Measurements from ENCODE around the gene GOLIM4. TPM values are rescaled to one million over a fixed set of nuclear protein-coding genes. Genes with fewer than 3 reads are reported as not detected.
"Not testable (repeated sequence)": the region's sequence is repeated elsewhere in the genome, so short reads cannot be mapped to it uniquely, and the experiment has no call there.

Gene GOLIM4
- total RNA-seq, 1 experiment from 2014 or later, result 42.0 TPM

- DNase-seq (ENCODE audit: low spot score), result no peak
Observed at GRCh38 chr3:168049367-168049974, 46.3 kb downstream of the GOLIM4 start.

- DNase-seq (ENCODE audit: low spot score), result no peak
Observed at GRCh38 chr3:168048414-168049330, 47.1 kb downstream of the GOLIM4 start.

GRCh38 chr3:168047936-168048335 lies 47.8 kb downstream of the GOLIM4 start:
- DNase-seq (ENCODE audit: low spot score), result no peak

GRCh38 chr3:168047190-168047795 lies 48.4 kb downstream of the GOLIM4 start:
- peak; percentile 88 for DNase-seq (ENCODE audit: low spot score)

- DNase-seq (ENCODE audit: low spot score), result no peak
Observed at GRCh38 chr3:168044049-168044448, 51.7 kb downstream of the GOLIM4 start.

GRCh38 chr3:168040607-168041208 lies 55.0 kb downstream of the GOLIM4 start:
- peak; percentile 75 for DNase-seq (ENCODE audit: low spot score)

GRCh38 chr3:168037020-168037419 lies 58.7 kb downstream of the GOLIM4 start:
- DNase-seq (ENCODE audit: low spot score), result no peak

GRCh38 chr3:168036619-168037018 lies 59.1 kb downstream of the GOLIM4 start:
- no peak for DNase-seq (ENCODE audit: low spot score)

- DNase-seq (ENCODE audit: low spot score), result no peak
Observed at GRCh38 chr3:168034152-168034928, 61.4 kb downstream of the GOLIM4 start.

- DNase-seq (ENCODE audit: low spot score), result no peak
Observed at GRCh38 chr3:168030577-168030976, 65.1 kb downstream of the GOLIM4 start.

- no peak for DNase-seq (ENCODE audit: low spot score)
Observed at GRCh38 chr3:168029705-168030104, 66.0 kb downstream of the GOLIM4 start.

GRCh38 chr3:168028086-168028485 lies 67.6 kb downstream of the GOLIM4 start:
- DNase-seq (ENCODE audit: low spot score), result no peak

- DNase-seq (ENCODE audit: low spot score), result no peak
Observed at GRCh38 chr3:168026764-168027163, 69.0 kb downstream of the GOLIM4 start.

GRCh38 chr3:168025076-168025475 lies 70.6 kb downstream of the GOLIM4 start:
- no peak for DNase-seq (ENCODE audit: low spot score)

GRCh38 chr3:168024537-168024941 lies 71.2 kb downstream of the GOLIM4 start:
- DNase-seq (ENCODE audit: low spot score), result peak; percentile 92

- DNase-seq (ENCODE audit: low spot score), result no peak
Observed at GRCh38 chr3:168021737-168022450, 73.8 kb downstream of the GOLIM4 start.

- not testable (repeated sequence) for DNase-seq (ENCODE audit: low spot score)
Observed at GRCh38 chr3:168011280-168011679, 84.4 kb downstream of the GOLIM4 start.

GRCh38 chr3:168006584-168006983 lies 89.1 kb downstream of the GOLIM4 start:
- no peak for DNase-seq (ENCODE audit: low spot score)

- no peak for DNase-seq (ENCODE audit: low spot score)
Observed at GRCh38 chr3:168003911-168004310, 91.8 kb downstream of the GOLIM4 start.

- DNase-seq (ENCODE audit: low spot score), result peak; percentile 32
Observed at GRCh38 chr3:168002786-168003368, 92.8 kb downstream of the GOLIM4 start.

Data from H4 (cell line).